AG04450 (cell line): ENCODE data around the gene FDX2. TPM values are rescaled to one million over a fixed set of nuclear protein-coding genes. Genes with fewer than 3 reads are reported as not detected.

Source experiments
- CTCF ChIA-PET: fragments of 300-600, 350-600 bp; formaldehyde crosslinking; extraction: SDS; loops from one replicate; lab custom pipeline; 2022; ENCODE audit warnings: antibody characterized with exemption, inconsistent platforms; lab: Charles Lee
- POLR2A ChIA-PET: fragments of 350-600 bp; formaldehyde crosslinking; extraction: SDS; loops from one replicate; lab custom pipeline; 2021; ENCODE audit warnings: antibody characterized with exemption, inconsistent platforms; lab: Yijun Ruan, JAX
- DNase-seq: peaks from one replicate; pipeline ENCODE4 v3.0.0-alpha.2; 2011; ENCODE audit warnings: low read depth, low spot score
- H3K27ac ChIP-seq: one replicate; pipeline ENCODE4 v1.5.1; 2012; ENCODE audit warnings: low read depth, low read length, control low read depth
- H3K27me3 ChIP-seq: one replicate; pipeline ENCODE4 v1.6.0; 2012; ENCODE audit warnings: low read length; ENCODE audit not compliant: control insufficient read depth, insufficient read depth
- H3K4me3 ChIP-seq: 2 replicates; pipeline ENCODE4 v1.5.1; 2011; ENCODE audit warnings: mild to moderate bottlenecking, low read depth, low read length, control low read depth
- H3K9me3 ChIP-seq: 2 replicates; pipeline ENCODE4 v1.5.1; 2012; ENCODE audit warnings: low read length; ENCODE audit not compliant: control insufficient read depth, insufficient read depth
- CTCF ChIP-seq: IDR thresholded peaks from 2 replicates; pipeline ENCODE4 v1.5.1; 2011; ENCODE audit warnings: low read depth, low read length, control low read depth, inconsistent platforms
- polyA plus RNA-seq: library from polyadenylated mRNA; depleted of rRNA; stranded (reverse); fragments of >200 nt; gene quantifications from 2 replicates; pipeline ENCODE4 v1.2.3, GENCODE V29; 2011

Gene FDX2
- polyA plus RNA-seq, 1 experiment, result 20.8 TPM

GRCh38 chr19:10293637-10294367 lies 22.0 kb downstream of the FDX2 start:
- ChIA-PET CTCF (no interaction called here), POLR2A (no interaction called here)
- no peak for TF ChIP-seq CTCF
- H3K9me3 ChIP-seq, result peaks cover 27% of the 10 kb centered on the region
- no peak overlapping the region for H3K4me3 ChIP-seq
- DNase-seq, result no peak
- H3K27ac ChIP-seq, result no peak overlapping the region
- H3K27me3 ChIP-seq, result peaks cover 8% of the 10 kb centered on the region

GRCh38 chr19:10292789-10293636 lies 22.8 kb downstream of the FDX2 start:
- peak overlapping the region; percentile 63 for H3K4me3 ChIP-seq
- POLR2A ChIA-PET, result interaction anchor here (1.2 kb wide), 1 partner anchor 24 kb away, joined by 11 read pairs; no protein-coding TSS in a partner anchor
- TF ChIP-seq CTCF, result no peak
- DNase-seq, result no peak
- H3K27me3 ChIP-seq, result peaks cover 8% of the 10 kb centered on the region
- no peak overlapping the region for H3K27ac ChIP-seq
- peaks cover 27% of the 10 kb centered on the region for H3K9me3 ChIP-seq
- CTCF ChIA-PET, result no interaction called here

GRCh38 chr19:10292206-10292788 lies 23.5 kb downstream of the FDX2 start:
- no peak for TF ChIP-seq CTCF
- Histone ChIP-seq H3K27me3 (peaks cover 8% of the 10 kb centered on the region), H3K9me3 (peaks cover 27% of the 10 kb centered on the region), H3K4me3 (peak overlapping the region; percentile 63), H3K27ac (no peak overlapping the region)
- CTCF ChIA-PET, result interaction anchor here (1.1 kb wide), 1 partner anchor 23 kb away, joined by 6 read pairs; no protein-coding TSS in a partner anchor
- no peak for DNase-seq
- POLR2A ChIA-PET, result interaction anchor here (1.2 to 4.1 kb wide), 3 partner anchors 21 to 41 kb away, joined by 11 to 25 read pairs (median 11); partner anchors contain the start of genes ICAM1 and RAVER1

- Histone ChIP-seq H3K4me3 (peak overlapping the region; percentile 63), H3K9me3 (peaks cover 24% of the 10 kb centered on the region), H3K27ac (peak overlapping the region; percentile 11), H3K27me3 (peaks cover 8% of the 10 kb centered on the region)
- CTCF ChIA-PET, result interaction anchor here (0.5 to 1.1 kb wide), 6 partner anchors 15 to 327 kb away, joined by 3 to 6 read pairs (median 5); no protein-coding TSS in a partner anchor
- DNase-seq, result no peak
- POLR2A ChIA-PET, result interaction anchor here (0.6 to 4.1 kb wide), 7 partner anchors 10 to 129 kb away, joined by 3 to 25 read pairs (median 5); partner anchors contain the start of genes ICAM1 and RAVER1
- TF ChIP-seq CTCF, result no peak
These were observed 24.1 kb downstream of the FDX2 start for GRCh38 chr19:10291554-10292205.
